OCI-LY3 (cell line): ENCODE data around the gene KIF18B.

Experiments used
- EZH2phosphoT487 ChIP-seq: fragments of 200-600 bp; shearing (Covaris generic); IDR thresholded peaks from 2 replicates; pipeline ENCODE4 v1.6.1; 2018; ENCODE audit warnings: antibody characterized with exemption, mixed run types, low read depth
- TF ChIP-seq, protein P1 (sequence below): fragments of 200-600, 300-600 bp; sonication (generic); IDR thresholded peaks from 2 replicates; pipeline ENCODE4 v1.5.1; 2014; ENCODE audit warnings: antibody characterized with exemption, low read length, low read depth

- TF ChIP-seq, protein P1, sequence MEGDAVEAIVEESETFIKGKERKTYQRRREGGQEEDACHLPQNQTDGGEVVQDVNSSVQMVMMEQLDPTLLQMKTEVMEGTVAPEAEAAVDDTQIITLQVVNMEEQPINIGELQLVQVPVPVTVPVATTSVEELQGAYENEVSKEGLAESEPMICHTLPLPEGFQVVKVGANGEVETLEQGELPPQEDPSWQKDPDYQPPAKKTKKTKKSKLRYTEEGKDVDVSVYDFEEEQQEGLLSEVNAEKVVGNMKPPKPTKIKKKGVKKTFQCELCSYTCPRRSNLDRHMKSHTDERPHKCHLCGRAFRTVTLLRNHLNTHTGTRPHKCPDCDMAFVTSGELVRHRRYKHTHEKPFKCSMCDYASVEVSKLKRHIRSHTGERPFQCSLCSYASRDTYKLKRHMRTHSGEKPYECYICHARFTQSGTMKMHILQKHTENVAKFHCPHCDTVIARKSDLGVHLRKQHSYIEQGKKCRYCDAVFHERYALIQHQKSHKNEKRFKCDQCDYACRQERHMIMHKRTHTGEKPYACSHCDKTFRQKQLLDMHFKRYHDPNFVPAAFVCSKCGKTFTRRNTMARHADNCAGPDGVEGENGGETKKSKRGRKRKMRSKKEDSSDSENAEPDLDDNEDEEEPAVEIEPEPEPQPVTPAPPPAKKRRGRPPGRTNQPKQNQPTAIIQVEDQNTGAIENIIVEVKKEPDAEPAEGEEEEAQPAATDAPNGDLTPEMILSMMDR: no peak
- TF ChIP-seq EZH2phosphoT487: no peak
Observed at GRCh38 chr17:44959821-44960531, 12.4 kb upstream of the KIF18B start.
